ENCODE data around the gene ATG10.
"Not testable (repeated sequence)": the region's sequence is repeated elsewhere in the genome, so short reads cannot be mapped to it uniquely, and the experiment has no call there.

The ATG10 gene

GRCh38 chr5:82054004-82054710, 82.3 kb downstream of the ATG10 start:
- no peak for TF ChIP-seq CTCF (IDR thresholded peaks at IDR 0.05; ENCODE audit: low read length, missing control alignments)
- DNase-seq (ENCODE audit: low read depth), result no peak
- H3K4me3 ChIP-seq (replicated peaks; ENCODE audit: low read depth, low read length), result no peak overlapping the region

- TF ChIP-seq CTCF (IDR thresholded peaks at IDR 0.05; ENCODE audit: low read length, missing control alignments), result no peak
- DNase-seq (ENCODE audit: low read depth), result no peak
Observed at GRCh38 chr5:82057051-82057450, 85.2 kb downstream of the ATG10 start.

DNA sequence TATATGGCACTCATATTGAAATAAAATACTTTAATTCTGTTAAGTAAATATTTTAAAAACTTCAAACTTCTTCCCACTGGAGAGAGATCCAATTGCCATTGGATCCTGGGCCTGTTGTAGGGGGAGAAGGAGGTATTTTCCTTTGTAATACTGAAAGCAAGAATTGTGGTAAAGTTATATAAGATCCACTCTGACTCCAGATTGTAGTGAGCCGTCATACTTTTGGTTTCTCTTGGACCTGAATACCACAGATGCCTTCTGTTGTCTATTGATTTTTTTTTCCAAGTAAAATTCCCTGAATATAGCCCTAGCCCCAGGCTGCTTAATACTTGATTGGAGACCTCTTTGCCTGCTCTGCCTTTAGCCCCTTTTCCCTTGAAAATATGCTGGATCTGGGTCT, 86.9 kb downstream of the ATG10 start:
- H3K4me3 ChIP-seq (replicated peaks; ENCODE audit: low read depth, low read length), result no peak overlapping the region
- peak; percentile 2 for DNase-seq (ENCODE audit: low read depth)
- TF ChIP-seq CTCF (IDR thresholded peaks at IDR 0.05; ENCODE audit: low read length, missing control alignments), result no peak

More at GRCh38 chr5:82057051-82057450, 85.2 kb downstream of the ATG10 start:
- H3K4me3 ChIP-seq (replicated peaks; ENCODE audit: low read depth, low read length), result no peak overlapping the region

DNA sequence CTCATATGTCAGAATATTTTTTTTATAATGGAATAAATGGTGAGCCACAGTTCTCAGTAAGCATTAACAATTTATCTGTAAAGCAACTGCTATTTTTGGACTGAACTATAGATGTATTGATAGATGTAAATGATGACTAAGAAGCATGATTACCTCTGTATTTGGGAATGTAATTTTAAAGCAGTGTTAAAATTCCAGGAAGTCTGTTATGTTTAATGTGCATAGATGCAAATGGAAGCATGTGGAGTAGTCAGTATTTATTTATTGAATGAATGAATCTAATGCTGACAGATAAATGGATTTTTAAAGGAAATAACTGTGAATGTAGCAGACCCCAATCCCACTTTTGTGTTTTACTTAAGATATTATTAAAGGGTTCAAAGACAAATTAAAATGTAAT, 95.0 kb downstream of the ATG10 start:
- TF ChIP-seq CTCF (IDR thresholded peaks at IDR 0.05; ENCODE audit: low read length, missing control alignments), result no peak
- H3K4me3 ChIP-seq (replicated peaks; ENCODE audit: low read depth, low read length), result no peak overlapping the region
- no peak for DNase-seq (ENCODE audit: low read depth)

DNA sequence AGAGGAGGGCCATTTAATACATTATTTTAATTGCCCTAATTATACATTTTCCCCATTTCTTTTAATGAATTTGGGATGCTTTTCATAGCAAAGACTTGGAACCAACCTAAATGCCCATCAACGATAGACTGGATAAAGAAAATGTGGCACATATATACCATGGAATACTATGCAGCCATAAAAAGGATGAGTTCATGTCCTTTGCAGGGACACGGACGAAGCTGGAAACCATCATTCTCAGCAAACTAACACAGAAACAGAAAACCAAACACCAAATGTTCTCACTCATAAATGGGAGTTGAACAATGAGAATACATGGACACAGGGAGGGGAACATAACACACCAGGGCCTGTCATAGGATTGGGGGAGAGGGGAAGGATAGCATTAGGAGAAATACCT, 96.2 kb downstream of the ATG10 start:
- not testable (repeated sequence) for H3K4me3 ChIP-seq (replicated peaks; ENCODE audit: low read depth, low read length); DNase-seq (ENCODE audit: low read depth)

GRCh38 chr5:82068723-82069122, 96.9 kb downstream of the ATG10 start:
- no peak overlapping the region for H3K4me3 ChIP-seq (replicated peaks; ENCODE audit: low read depth, low read length)
- TF ChIP-seq CTCF (IDR thresholded peaks at IDR 0.05; ENCODE audit: low read length, missing control alignments), result no peak
- no peak for DNase-seq (ENCODE audit: low read depth)

DNA sequence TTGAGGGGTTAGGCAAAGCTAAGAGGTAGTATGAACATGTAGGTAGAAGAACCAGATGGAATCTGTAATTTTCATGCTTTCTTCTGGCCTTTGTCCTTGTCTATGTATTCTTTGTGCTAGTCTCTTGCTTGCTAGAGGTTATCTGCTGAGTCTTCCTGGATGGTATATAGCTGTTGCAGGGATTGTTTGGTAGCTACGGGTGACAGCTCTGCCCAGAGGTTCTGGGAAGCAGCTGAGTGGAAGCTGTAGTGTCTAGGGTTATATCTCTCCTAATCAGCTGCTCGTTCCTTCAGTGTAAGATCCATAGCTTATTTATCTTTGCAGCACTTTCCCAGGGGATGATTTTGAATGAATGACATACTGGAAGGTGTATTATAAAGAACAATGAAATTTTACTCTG, 100.3 kb downstream of the ATG10 start:
- H3K4me3 ChIP-seq (replicated peaks; ENCODE audit: low read depth, low read length), result no peak overlapping the region
- no peak for TF ChIP-seq CTCF (IDR thresholded peaks at IDR 0.05; ENCODE audit: low read length, missing control alignments)
- DNase-seq (ENCODE audit: low read depth), result peak; percentile 4
